OCI-LY1 (cell line): ENCODE measurements around the gene MBD5.

ENCODE experiments used
- CTCF ChIP-seq: fragments of 200-600 bp; sonication (generic), shearing (Covaris generic); IDR thresholded peaks from 2 replicates; pipeline ENCODE4 v1.5.1; 2017; ENCODE audit warnings: mild to moderate bottlenecking, antibody characterized with exemption, low read length, moderate library complexity, mixed read lengths
- EZH2 ChIP-seq: fragments of 200-600 bp; sonication (generic), shearing (Covaris generic); IDR thresholded peaks from 2 replicates; pipeline ENCODE4 v1.8.0; 2017; ENCODE audit warnings: borderline replicate concordance, mixed run types, mild to moderate bottlenecking, antibody characterized with exemption, low read length, moderate library complexity, mixed read lengths

GRCh38 chr2:148013876-148014275 is 7.0 kb upstream of the MBD5 start:
- TF ChIP-seq CTCF, result no peak
- no peak for TF ChIP-seq EZH2
